B cell (primary cell): ENCODE measurements around the gene SLC12A7. TPM values are rescaled to one million over a fixed set of nuclear protein-coding genes. Genes with fewer than 3 reads are reported as not detected.
A peak's percentile ranks its signal among the peaks of the same experiment; 100 is the strongest.

Experiments used
- ATAC-seq: fragments of 200-7000 bp; cut with Tn5 transposase; one replicate; pipeline ENCODE4 v1.10.0; 2021; ENCODE audit warnings: low read depth, mild to moderate bottlenecking, moderate number of reproducible peaks, moderate library complexity
- CTCF ChIA-PET: fragments of 350-600 bp; sonication (Branson Sonifier 250); formaldehyde crosslinking; loops from one replicate; lab custom pipeline; 2021; ENCODE audit warnings: antibody characterized with exemption, inconsistent platforms; lab: Charles Lee
- POLR2A ChIA-PET: fragments of 350-600 bp; sonication (Branson Sonifier 250); formaldehyde crosslinking; loops from one replicate; lab custom pipeline; 2021; ENCODE audit warnings: antibody characterized with exemption; lab: Charles Lee
- DNase-seq: peaks from one replicate; pipeline ENCODE4 v3.0.0; 2013
- H2AFZ ChIP-seq: 2 replicates; pipeline ENCODE4 v1.6.1; 2012; ENCODE audit warnings: mild to moderate bottlenecking, low read depth, low read length; ENCODE audit not compliant: insufficient read depth, poor library complexity, severe bottlenecking
- H3K27ac ChIP-seq, 2 donors: 1 replicate in 1 of 2; 2 replicates in 1 of 2; pipeline ENCODE4 v1.5.1; 2012 to 2013; ENCODE audit warnings: low read length in 2 of 2, mild to moderate bottlenecking in 2 of 2, moderate library complexity in 1 of 2
- H3K27me3 ChIP-seq, 4 experiments: fragments of 200-600 bp in 1 of 4; sonication (generic) in 1 of 4; replicated peaks in 1 of 4; 1 replicate in 2 of 4; 2 replicates in 2 of 4; pipeline versions ENCODE4 v1.6.1 to v1.7.0; 2013 to 2016; ENCODE audit warnings: low read length in 3 of 4, mild to moderate bottlenecking in 2 of 4, mixed read lengths in 1 of 4, moderate library complexity in 1 of 4; ENCODE audit not compliant: insufficient read depth in 4 of 4, control insufficient read depth in 3 of 4; ENCODE audit errors: control extremely low read depth in 1 of 4
- H3K36me3 ChIP-seq, 2 experiments: replicated peaks in 1 of 2; 1 replicate in 1 of 2; 2 replicates in 1 of 2; pipeline versions ENCODE4 v1.6.1 to v1.7.1; 2013; ENCODE audit warnings: low read length in 1 of 2; ENCODE audit not compliant: insufficient read depth in 2 of 2, control insufficient read depth in 1 of 2; ENCODE audit errors: control extremely low read depth in 1 of 2, extremely low read depth in 1 of 2
- H3K4me1 ChIP-seq, 2 donors: fragments of 200-600 bp in 1 of 2; sonication (generic) in 1 of 2; 1 replicate in 1 of 2; 2 replicates in 1 of 2; pipeline versions ENCODE4 v1.5.1 to v1.6.1; 2013 to 2017; ENCODE audit warnings: low read length in 2 of 2; ENCODE audit not compliant: control insufficient read depth in 2 of 2, insufficient read depth in 2 of 2
- H3K4me2 ChIP-seq: replicated peaks from 2 replicates; pipeline ENCODE3; 2012; ENCODE audit warnings: mild to moderate bottlenecking, low read depth, low read length; ENCODE audit not compliant: poor library complexity, severe bottlenecking
- H3K4me3 ChIP-seq, 5 experiments: fragments of 200-600 bp in 1 of 5; sonication (generic) in 1 of 5; 1 replicate in 3 of 5; 2 replicates in 2 of 5; pipeline versions ENCODE4 v1.5.1 to v1.7.0; 2011 to 2016; ENCODE audit warnings: low read length in 4 of 5, mild to moderate bottlenecking in 4 of 5, low read depth in 2 of 5, control low read depth in 1 of 5, moderate library complexity in 1 of 5; ENCODE audit not compliant: insufficient read depth in 1 of 5; ENCODE audit errors: control extremely low read depth in 1 of 5, extremely low read depth in 1 of 5
- H3K79me2 ChIP-seq: fragments of 200-600 bp; sonication (generic); one replicate; pipeline ENCODE4 v1.6.0; 2016; ENCODE audit warnings: low read length; ENCODE audit not compliant: control insufficient read depth, insufficient read depth
- H3K9ac ChIP-seq: fragments of 200-600 bp; sonication (generic); 2 replicates; pipeline ENCODE4 v1.6.1; 2017; ENCODE audit warnings: mild to moderate bottlenecking, low read length, moderate library complexity
- H3K9me3 ChIP-seq, 3 donors: one replicate each; pipeline versions ENCODE4 v1.6.1 to v1.7.1; 2013; ENCODE audit warnings: low read length in 2 of 3; ENCODE audit not compliant: control insufficient read depth in 2 of 3, insufficient read depth in 1 of 3; ENCODE audit errors: control extremely low read depth in 1 of 3
- H4K20me1 ChIP-seq: 2 replicates; pipeline ENCODE4 v1.6.0; 2012; ENCODE audit warnings: mild to moderate bottlenecking, low read length; ENCODE audit not compliant: insufficient read depth, control insufficient read depth, poor library complexity, severe bottlenecking
- H3K27ac Mint-ChIP-seq: one replicate; pipeline ENCODE4 v1.8.0; 2021; ENCODE audit warnings: mixed read lengths
- H3K27me3 Mint-ChIP-seq: one replicate; pipeline ENCODE4 v1.8.0; 2021; ENCODE audit warnings: mixed read lengths
- H3K4me1 Mint-ChIP-seq: one replicate; pipeline ENCODE4 v1.8.0; 2021; ENCODE audit warnings: mixed read lengths
- H3K4me3 Mint-ChIP-seq: one replicate; pipeline ENCODE4 v1.8.0; 2021; ENCODE audit warnings: mixed read lengths
- H3K9me3 Mint-ChIP-seq: one replicate; pipeline ENCODE4 v1.8.0; 2022; ENCODE audit warnings: mixed read lengths; ENCODE audit not compliant: insufficient read depth
- CTCF ChIP-seq: fragments of 200-600 bp; IDR thresholded peaks from one replicate; pipeline ENCODE4 v1.8.0; 2022; ENCODE audit warnings: antibody characterized with exemption, mild to moderate bottlenecking
- EZH2 ChIP-seq: IDR thresholded peaks from 2 replicates; pipeline ENCODE4 v1.6.1; 2012; ENCODE audit warnings: borderline replicate concordance, low read depth, mild to moderate bottlenecking, moderate library complexity, low read length; ENCODE audit not compliant: insufficient read depth, poor library complexity, severe bottlenecking
- WGBS: methylation state at CpG from one replicate; pipeline ENCODE4 v1.1.5; 2013; ENCODE audit warnings: missing lambda C conversion rate; ENCODE audit not compliant: insufficient coverage; 5-methylcytosine and 5-hydroxymethylcytosine counted together
- intact Hi-C: fragments of 100-400 bp; cut with micrococcal nuclease; formaldehyde crosslinking; loops from one replicate; pipeline ENCODE4 v1.10.0; 2022
- polyA plus RNA-seq: library from polyadenylated mRNA; depleted of rRNA; stranded (reverse); fragments of >200 nt; gene quantifications from 2 replicates; pipeline ENCODE4 v1.2.3, GENCODE V29; 2012
- total RNA-seq, 2 donors: library from RNA; stranded (reverse); fragments of 120-200 nt in 1 of 2; gene quantifications; 1 replicate in 1 of 2; 2 replicates in 1 of 2; pipeline versions ENCODE4 v1.2.3 to v1.2.4, GENCODE V29; 2013 to 2022

The SLC12A7 gene
- total and polyA plus RNA-seq, 2 donors (not counting 1 experiment from before 2014, with no cell fraction given), result 25.5 to 34.4 TPM

- Histone ChIP-seq H2AFZ (no peak overlapping the region), H3K79me2 (no peaks in the 10 kb centered on the region), H3K27me3 (peaks cover 0 to 33% (median 10%) of the 10 kb centered on the region in 4 experiments), H3K9ac (no peak overlapping the region), H3K9me3 (peaks cover 0 to 21% (median 0%) of the 10 kb centered on the region in 3 donors), H3K36me3 (no peaks in the 10 kb centered on the region), H3K4me3 (no peak overlapping the region), H4K20me1 (no peaks in the 10 kb centered on the region), H3K27ac (no peak overlapping the region), H3K4me1 (peaks cover 36 to 39% of the 10 kb centered on the region in 2 donors), H3K4me2 (no peak overlapping the region)
- Mint-ChIP-seq H3K27me3 (peaks cover 28% of the 10 kb centered on the region), H3K4me1 (peaks cover 38% of the 10 kb centered on the region), H3K4me3 (peak overlapping the region; percentile 27), H3K9me3 (peaks cover 3% of the 10 kb centered on the region), H3K27ac (peak overlapping the region; percentile 27)
- WGBS, result 90% methylated on average over 11 of the region's 11 CpGs
- no peak for TF ChIP-seq EZH2
- TF ChIP-seq CTCF, result no peak
- CTCF ChIA-PET, result interaction anchor here (0.9 kb wide), 1 partner anchor 26 kb away, joined by 3 read pairs; no protein-coding TSS in a partner anchor
- ATAC-seq (no peak), DNase-seq (no peak)
- intact Hi-C loops, result no loop called here
- POLR2A ChIA-PET, result no interaction called here
Observed at GRCh38 chr5:1156754-1157460, 45.0 kb upstream of the SLC12A7 start.
